Amniotic epithelial cell (primary cell): ENCODE measurements around the gene MCEE.
"Not testable (repeated sequence)": the region's sequence is repeated elsewhere in the genome, so short reads cannot be mapped to it uniquely, and the experiment has no call there.

Experiments used
- DNase-seq: peaks from one replicate; pipeline ENCODE4 v3.0.0-alpha.2; 2010; ENCODE audit warnings: low read depth

MCEE gene

DNA sequence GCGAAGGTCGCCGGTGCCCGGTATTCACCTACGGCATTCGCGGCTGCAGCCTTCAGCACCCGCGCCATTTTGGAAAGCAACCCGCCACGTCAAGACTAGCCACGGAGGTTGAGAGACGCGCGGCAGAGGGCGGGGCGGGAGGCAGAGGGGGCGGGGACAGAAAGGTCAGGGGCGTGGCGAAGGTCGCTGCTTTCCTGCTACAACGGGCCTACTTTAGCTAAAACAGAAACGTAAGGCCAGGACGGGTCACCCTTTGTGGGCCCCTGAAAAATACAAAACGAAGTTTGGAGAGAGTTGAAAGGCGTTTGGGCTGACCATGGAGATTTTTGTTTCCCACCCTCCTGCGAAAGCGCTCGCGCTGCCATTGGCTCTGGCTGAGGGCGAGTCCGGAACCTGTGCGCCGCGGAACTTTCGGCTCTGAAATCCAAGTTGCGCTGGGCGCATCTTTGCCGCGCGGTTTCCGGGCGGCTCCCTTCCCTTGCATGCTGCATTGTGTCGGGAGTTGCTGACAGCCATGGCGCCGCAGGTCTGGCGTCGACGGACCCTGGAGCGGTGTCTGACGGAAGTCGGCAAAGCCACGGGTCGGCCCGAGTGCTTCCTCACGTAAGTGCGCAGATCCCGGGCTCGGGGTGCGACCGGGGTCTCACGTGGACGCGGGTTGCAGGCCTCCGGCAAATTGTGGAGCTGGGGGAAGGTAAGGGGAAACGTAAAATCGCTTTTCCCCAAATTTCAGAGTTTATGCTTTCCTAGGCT, at the start of gene MCEE, which contains the start of gene MPHOSPH10:
Gene MCEE (minus strand): TSS at position 78 of the 753 bp plus-strand sequence. CDS start 10 bp downstream, at position 68.
Gene MPHOSPH10 (plus strand): TSS at position 483 of the 753 bp plus-strand sequence. CDS start 32 bp downstream, at position 515.
- peak; percentile 87 for DNase-seq

DNA sequence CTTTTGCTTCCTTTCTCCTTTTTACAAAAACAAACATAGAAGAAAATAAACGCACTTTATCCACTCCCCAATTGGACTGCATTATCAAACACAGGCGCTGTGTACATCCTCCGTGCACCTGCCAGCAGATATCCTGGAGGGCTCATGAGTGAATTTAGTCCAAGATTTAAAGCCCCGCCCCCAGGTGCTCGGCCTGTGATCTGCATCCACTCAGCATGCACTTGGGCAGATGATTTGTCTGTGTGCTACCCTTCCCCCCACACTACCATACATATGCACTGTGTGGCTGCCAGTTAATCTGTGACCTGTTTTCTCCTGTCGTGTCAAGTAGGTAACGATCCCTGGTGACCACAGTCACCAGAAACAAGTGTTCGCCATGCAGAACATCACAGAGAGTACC, 48.8 kb upstream of the MCEE start:
- DNase-seq, result not testable (repeated sequence)

DNA sequence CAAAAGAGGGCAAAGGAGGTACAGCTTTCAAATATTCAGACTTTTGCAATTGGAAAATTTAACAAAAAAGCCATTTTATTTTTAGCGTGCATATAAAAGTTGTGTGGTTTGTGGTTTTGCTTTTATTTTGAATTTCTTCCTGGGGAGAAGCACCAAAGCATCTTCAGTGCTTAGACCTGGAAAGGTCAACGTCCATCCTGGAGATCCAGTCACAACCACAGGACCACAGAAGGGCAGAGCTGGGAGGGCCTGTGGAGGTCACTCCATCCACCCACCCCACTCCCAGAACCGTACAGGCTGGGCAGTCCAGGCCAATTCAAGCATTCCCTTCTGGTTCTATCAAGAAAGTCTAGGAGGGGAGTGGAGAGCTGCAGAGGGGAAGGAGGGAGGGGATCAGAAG, 44.2 kb upstream of the MCEE start:
- DNase-seq, result no peak

DNA sequence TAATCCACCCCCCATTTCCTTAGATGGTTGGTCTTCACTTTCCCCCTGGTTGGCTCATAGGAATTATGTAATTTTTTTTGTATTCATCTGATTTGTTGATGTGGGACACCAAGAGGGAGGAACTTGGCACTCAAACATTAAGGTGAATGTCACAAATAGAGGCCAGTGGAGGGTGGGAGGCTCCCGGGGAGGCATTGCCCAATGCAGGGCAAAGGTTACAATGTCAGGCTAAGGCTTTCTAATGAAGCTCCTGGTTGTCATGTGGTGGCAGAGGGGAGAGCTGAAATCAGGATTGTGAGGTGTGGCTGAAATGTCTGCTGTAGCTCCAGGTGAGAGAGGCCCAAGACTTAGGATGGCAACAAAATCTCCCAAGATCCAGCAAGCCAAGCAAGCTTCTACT, 43.1 kb upstream of the MCEE start:
- no peak for DNase-seq

DNA sequence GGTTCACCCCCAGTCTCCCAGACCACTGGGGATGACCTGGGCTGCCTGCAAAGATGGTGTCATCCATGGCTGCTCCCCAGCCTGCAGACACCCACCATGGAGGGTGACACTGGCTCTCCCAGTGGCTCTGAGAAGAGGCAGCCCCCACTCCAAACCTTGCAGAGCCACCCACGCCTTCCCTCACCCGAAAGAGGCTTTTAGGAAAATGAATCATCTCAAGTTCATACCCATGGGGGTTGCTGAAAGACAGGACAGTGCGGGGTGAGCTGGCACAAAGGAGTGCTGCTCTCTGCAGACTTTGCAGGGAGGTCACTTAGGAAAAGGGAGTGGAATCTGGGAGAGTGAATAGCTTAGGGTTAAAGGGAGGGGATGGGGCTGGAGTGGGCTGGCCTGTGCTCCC, 36.8 kb upstream of the MCEE start:
- no peak for DNase-seq

DNA sequence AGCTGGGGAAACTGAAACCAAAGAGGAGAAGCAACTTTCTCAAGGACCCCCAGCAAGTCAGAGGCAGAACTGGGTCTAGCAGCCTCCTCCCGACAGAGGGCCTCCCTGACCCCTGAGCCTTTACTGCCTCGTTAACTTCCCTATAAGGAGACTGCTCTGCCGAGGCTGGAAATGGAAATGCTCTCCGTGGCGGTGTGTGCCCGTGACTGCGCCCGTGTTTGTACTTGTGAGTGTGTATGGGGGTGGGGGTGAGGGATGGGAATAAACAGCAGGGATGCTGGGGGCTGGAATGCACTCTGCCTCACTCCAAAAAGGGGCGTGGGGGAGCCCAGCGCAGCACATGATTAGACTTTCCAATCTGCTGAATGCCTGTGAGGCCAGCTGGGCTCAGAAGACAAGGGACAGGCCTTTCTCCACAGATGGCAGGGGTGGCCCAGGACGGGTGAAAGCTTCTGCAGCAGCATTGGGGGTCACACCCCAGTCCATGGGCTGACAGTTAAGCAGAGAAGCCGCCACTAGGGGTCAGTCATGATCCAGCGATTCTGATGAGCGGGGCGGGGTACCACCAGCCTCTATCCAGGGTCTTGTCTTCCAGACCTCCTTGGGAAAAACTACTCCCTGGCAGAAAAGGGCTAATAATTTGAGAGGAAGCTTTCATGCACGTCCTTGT, 27.2 kb upstream of the MCEE start:
- peak; percentile 18 for DNase-seq

DNA sequence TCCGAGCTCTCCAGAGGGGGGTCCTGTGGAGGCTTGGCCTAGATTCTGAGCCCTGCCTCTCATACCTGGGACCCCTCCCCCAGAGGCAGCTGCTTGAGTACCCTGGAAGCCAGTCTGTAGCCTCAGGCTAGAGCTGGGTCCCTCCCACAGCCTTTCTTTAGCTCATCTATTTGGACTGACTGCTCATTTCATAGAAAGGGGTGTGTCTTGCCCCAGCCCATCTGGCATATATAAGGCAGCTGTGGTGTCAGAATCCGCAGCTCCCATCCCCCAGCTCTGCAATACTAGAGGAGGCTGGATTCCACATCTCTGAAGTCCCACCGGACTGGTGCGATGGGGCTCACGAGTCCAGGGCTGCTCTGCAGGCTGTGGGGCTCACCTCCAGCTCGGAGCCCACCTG, 26.5 kb upstream of the MCEE start:
- no peak for DNase-seq

DNA sequence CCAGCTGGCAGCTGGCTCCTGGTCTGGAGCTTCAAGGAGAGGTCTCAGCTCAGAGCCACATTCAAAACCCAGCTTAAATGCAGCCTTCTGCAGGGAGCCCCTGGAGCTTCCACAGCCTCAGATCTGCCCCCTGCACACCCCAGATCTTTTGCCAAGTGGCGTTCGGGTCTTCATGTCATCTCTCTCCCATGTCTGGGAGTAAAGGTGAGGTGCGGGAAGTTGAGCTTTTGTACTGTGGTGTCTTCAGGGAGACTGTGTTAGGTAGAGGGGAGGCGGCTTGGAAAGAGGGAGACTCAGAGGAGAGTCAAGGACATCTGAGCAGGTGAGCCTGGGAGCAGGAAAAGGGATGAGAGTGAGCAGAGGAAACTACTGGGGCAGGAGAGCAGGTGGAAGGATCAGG, 25.8 kb upstream of the MCEE start:
- DNase-seq, result no peak

DNA sequence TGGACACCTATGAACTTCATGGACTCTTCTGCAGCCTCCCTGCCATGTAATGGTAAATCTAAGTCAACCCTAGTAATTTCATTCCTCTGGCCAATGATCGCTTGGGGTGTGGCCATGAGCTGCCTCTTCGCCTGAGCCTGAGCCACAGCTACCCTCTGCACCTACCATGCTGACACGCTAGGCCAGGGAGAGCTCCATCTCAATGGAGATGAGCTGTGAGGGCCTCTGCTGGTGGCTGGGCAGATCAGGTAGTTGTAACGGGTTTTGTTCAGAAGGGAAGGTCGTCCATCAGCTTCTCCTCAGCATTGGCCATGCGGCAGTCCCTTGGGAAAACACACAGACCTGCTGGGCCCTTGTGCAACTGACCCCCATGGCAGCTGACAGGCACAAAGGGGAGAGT, 24.8 kb upstream of the MCEE start:
- peak; percentile 19 for DNase-seq

DNA sequence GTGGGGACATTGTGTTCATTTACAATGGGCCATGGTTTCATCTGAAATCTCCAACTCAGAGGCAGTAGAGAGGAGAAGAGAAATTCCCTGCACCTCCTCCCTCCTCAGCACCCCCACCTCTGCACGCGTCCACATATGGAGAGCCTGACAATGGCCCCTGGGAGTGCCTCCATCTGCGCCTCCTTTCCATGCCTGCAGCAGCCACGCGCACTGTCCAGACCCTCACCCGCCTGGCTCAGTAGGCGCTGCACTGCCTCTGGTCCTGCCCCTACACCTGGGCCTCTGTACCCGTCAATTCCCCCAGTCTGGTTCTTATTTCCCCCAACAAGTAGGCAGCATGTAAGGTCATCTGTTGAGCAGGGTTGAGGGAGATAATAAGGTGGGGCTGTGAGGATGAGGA, 24.2 kb upstream of the MCEE start:
- DNase-seq, result no peak

DNA sequence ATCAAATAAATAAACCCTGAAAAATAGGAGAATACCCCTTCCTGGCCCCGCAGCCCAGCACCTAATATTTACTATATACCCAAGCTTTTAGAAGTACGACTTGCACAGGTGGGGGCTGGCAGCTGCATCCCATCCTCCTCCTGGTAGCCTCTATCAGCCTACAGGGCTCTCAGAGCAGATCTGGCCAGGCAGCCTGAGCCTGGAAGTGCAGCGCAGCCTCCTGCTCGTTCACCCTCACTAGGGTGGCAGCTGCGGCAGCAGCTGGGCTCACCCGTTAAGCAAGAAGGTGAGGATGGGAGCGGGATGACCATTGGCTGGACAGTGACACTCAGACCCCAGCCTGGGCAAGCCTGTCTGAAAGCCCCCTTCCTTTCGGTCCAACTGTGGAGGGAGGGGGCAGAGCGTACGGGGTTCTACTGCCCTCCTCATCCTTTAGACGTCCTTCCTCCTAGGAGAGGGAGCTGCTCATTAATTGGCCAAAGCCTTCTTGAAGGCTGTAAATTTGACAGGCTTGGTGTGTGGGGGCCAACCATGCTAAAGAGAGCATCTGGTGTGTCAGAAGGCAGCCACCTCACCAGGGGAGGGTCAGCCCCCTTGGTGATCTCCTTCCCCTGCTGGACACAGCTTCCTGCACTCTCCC, 23.7 kb upstream of the MCEE start:
- no peak for DNase-seq

DNA sequence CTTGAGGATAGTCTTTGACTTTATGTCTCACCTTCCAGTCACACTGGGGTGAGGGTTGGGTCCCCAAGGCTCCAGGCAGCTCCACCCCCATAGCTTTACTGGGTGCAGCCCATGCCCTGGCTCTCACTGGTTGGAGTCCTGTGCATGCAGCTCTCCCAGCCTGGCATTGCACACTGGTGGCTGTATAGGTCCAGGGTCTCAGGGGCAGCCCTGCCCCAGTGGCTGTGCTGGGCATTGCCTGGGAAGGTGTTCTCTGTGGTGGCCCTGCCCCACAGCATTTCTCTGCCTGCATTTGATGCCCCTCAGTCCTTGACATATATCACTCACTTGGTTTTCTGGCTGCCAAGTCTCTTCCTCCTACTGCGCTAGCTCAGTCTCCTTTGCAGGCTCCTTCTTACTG, 21.6 kb upstream of the MCEE start:
- no peak for DNase-seq

DNA sequence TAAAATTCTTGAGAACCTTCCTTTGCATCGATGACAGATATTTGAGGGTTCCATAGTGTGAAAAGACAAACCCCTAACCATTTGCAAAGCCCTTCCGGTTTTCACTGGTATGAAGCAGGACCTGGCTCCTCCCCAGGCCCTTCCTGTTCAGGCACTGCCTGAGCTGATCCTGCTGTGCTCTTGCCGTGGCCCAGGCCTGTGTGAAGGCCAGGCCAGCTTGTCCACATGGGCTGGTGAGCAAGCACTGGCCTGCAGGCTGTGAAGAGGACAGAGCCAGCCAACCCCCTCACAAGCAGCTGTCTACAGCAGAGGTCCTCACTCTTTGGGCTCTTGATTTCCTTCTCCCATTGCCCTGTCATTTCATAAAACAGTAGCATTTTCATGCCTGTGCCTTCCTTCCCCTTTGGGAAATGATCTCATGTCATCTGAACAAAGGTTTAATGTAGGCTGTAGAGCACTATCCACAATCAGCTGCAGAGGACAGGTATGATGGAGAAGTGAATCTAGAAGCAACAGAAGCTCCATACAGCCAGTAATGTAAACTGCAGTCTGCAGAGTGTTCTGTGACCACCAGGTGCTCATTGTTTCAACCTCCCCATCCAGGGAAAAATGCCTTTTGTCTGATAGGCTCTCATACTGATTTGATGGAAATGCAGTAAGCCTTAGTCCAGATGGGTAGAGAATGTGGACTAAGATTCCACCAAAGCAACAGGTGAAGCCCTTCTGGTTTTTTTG, 20.2 kb upstream of the MCEE start:
- DNase-seq, result no peak

DNA sequence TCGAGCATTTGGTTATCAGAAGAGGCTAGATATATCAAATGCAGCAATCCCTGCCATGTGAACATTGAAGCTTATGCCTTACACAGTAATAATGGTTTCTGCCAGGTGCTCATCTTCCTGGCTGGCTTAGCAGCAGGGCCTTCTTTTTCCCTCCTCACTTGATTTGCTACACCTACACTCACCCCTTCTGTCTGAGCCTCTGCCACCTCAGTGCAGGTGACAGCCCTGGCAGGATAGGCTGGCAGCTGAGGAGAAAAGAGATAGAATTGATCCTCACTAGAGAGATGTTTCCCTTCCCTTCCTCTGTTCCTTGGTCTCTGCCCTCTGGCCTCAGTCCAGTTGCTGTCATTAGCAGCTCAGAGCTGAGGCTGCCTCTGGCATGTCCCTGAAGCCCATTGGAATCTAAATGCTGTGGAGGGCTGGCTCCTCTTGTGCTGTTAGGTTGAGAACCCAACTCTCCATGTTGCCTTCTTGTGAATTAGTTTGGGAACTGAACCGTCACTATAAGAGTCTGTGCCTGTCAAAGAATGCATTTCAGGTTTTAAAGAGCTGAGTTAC, 18.6 kb upstream of the MCEE start:
- DNase-seq, result no peak

DNA sequence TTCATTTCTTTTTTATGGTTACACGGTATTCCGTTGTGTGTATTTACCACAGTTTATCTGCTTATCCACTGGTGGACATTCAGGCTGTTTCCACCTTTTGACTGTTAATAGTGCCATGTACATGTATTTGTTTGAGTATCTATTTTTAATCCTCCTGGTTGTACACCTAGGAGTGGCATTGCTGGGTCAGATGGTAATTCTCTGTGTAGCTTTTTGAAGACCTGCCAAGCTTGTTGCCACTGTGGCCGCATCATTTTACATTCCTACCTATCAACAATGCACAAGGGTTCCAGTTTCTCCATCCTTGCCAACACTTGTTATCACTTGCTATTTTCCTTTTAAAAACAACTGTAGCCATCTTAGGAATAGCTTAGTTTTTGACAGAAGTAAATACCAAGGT, 13.8 kb upstream of the MCEE start:
- DNase-seq, result no peak

DNA sequence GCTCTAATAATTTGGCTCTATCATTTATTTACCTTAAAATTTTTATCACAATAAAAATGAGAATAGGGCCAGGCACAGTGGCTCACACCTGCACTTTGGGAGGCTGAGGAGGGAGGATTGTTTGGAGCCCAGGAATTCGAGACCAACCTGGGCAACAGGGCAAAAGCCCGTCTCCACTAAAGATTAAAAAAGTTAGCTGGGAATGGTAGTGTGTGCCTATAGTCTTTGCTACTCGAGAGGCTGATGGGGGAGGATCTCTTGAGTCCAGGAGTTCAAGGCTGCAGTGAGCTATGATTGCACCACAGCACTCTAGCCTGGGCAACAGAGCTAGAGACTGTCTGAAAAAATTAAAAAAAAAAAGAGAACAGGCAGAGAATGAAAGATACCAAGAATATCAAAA, 6.1 kb upstream of the MCEE start:
- no peak for DNase-seq

DNA sequence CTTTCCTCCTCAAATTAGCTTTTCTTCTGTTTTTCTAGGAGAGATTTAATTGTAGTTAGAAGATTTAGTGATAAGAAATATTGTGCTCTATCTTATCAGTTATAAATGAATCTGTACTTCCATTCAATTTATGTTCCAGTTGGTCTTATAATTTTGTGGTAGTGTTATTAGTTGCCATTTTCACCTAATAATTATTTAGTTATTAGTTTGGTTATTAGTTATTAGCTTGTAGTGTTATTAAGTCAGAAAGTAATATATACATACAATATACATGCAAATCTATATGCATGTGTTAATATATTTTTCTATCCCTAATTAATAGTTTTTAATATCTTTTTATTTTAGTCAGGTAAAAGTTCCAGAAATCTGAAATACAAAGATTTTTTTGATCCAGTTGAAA, 3.6 kb upstream of the MCEE start:
- DNase-seq, result no peak

DNA sequence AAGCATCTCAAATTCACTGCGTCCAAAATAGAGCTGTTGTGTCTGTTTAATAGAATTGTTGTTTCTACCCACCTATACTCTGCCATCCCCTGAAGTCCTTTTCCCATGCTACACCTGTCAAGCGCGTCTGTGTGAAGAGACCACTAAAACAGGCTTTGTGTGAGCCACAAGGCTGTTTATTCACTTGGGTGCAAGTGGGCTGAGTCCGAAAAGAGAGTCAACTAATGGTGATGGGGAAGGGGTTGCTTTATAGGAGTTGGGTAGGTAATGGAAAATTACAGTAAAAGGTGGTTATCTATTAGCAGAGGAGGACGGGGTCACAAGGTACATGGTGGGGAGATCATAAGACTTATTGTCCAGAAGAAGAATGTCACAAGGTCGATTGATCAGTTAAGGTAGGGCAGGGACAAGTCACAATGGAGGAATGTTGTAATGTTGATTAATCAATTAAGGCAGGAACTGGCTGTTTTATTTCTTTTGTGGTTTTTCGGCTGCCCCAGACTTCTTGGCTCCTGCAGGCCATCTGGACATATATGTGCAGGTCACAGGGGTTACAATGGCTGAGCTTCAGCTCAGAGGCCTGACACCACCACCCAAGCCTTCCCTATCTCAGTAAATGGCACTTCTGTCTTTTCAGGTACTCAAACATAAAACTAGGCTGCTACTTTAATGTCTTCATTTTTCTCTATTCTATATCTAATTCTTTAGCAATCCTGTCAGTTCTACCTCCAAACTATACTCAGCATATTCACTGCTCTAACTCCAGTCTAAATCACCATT, 1.5 kb upstream of the MCEE start:
- DNase-seq, result not testable (repeated sequence)

DNA sequence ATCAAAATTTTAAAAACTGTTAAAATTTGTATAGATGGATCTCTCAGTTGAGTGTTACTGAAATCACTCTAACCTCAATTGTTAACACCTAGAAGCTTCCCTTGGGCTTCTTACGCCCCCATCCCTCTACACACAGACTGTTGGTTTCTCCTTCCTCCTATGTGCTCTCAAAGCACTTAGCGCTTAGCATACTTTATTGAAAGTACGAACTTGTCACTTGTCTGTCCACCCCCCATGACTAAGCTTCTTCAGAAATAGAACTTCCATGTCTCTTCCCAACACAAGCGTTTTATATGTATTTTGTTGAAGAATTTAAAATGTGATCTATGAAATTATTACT, 846 bp upstream of the MCEE start:
- DNase-seq, result peak; percentile 24

DNA sequence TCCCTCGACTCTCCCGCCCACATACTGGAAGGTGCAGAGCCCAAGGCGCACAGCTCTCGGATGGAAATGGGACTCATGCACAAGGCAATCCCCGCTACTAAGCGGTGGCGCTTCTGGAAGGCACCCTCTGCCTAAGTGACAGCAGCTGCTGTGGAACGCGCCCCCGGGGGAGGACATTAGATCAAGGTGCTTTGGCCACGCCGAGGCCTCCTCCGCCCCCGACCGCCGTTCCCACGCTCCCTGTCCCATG, 202 bp downstream of the MCEE start:
- no peak for DNase-seq

DNA sequence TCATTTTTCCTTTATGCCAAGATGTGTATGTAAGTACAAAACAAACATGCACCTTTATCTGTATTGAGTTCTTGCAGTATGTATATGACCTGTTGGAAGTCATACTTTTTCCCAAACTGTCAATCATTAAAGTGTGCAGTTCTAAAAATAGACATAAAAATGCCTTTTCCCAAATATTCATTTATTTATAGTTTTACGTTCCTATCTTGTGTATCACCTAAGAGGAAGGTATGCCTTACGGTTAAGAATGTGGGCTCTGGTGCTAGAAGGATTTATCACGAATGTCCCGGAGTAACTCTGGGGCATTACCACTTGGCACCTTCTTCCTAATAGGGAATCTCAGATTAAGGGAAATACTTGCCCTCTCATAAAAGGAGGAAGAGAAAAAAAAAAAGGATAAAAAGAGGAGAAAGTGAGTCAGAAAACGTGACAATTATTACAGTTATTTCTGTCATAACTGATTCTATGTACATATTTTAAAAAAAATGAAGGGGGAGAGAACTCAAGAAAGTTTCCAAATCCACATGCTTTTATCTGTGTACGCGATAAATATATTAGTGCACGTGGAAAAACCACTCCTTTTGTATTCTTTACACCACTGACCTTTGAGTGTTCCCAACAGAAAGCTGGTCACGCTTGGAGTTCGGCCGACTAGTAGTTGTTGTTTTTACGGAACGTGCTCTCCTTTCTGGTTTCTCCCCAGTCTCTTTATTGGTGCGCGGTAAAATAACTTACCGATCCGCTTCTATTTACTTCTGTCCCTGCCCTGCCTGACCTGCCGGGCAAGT, 721 bp downstream of the MCEE start:
- DNase-seq, result peak; percentile 9
